HTR-8/SVneo (cell line): ENCODE results near the gene FCGR3B.
"Not testable (repeated sequence)": the region's sequence is repeated elsewhere in the genome, so short reads cannot be mapped to it uniquely, and the experiment has no call there.

Experiments used
- DNase-seq: peaks from one replicate; pipeline ENCODE4 v3.0.0; 2011; ENCODE audit warnings: low spot score, mixed read lengths; ENCODE audit not compliant: insufficient read length
- FAIRE-seq: peaks from 2 replicates; lab custom pipeline; 2011; peaks lifted over from hg19 to GRCh38; lab: Jason Lieb, UNC

Gene FCGR3B

DNA sequence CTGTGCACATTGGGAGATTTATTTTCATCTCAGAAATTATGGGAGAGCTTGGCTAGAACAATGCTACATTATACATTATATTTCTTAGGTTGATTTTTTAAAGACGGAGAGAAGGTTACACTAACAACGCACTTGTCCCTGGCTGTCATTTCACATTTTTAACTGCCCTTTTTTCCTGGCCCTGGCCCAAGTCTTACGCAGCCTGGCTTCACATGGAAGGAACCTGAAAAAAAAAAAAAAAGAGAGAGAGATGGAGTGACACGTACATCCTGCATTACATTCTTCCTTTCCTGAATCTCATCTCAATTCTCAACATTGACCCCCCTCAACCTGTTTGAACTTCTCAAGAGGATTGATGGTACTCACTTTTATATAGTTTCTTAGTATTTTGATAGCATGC, 20.8 kb downstream of the FCGR3B start:
- FAIRE-seq, DNase-seq: not testable (repeated sequence)

DNA sequence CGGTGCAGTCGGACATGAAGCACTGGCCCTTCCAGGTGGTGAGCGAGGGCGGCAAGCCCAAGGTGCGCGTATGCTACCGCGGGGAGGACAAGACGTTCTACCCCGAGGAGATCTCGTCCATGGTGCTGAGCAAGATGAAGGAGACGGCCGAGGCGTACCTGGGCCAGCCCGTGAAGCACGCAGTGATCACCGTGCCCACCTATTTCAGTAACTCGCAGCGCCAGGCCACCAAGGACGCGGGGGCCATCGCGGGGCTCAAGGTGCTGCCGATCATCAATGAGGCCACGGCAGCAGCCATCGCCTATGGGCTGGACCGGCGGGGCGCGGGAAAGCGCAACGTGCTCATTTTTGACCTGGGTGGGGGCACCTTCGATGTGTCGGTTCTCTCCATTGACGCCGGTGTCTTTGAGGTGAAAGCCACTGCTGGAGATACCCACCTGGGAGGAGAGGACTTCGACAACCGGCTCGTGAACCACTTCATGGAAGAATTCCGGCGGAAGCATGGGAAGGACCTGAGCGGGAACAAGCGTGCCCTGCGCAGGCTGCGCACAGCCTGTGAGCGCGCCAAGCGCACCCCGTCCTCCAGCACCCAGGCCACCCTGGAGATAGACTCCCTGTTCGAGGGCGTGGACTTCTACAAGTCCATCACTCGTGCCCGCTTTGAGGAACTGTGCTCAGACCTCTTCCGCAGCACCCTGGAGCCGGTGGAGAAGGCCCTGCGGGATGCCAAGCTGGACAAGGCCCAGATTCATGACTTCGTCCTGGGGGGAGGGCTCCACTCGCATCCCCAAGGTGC, 24.2 kb downstream of the FCGR3B start:
- DNase-seq, FAIRE-seq: not testable (repeated sequence)

DNA sequence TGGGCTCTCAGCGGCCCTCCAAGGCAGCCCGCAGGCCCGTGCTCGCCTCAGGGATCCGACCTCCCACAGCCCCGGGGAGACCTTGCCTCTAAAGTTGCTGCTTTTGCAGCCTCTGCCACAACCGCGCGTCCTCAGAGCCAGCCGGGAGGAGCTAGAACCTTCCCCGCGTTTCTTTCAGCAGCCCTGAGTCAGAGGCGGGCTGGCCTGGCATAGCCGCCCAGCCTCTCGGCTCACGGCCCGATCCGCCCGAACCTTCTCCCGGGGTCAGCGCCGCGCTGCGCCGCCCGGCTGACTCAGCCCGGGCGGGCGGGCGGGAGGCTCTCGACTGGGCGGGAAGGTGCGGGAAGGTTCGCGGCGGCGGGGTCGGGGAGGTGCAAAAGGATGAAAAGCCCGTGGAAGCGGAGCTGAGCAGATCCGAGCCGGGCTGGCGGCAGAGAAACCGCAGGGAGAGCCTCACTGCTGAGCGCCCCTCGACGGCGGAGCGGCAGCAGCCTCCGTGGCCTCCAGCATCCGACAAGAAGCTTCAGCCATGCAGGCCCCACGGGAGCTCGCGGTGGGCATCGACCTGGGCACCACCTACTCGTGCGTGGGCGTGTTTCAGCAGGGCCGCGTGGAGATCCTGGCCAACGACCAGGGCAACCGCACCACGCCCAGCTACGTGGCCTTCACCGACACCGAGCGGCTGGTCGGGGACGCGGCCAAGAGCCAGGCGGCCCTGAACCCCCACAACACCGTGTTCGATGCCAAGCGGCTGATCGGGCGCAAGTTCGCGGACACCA, 25.0 kb downstream of the FCGR3B start:
- not testable (repeated sequence) for FAIRE-seq

DNA sequence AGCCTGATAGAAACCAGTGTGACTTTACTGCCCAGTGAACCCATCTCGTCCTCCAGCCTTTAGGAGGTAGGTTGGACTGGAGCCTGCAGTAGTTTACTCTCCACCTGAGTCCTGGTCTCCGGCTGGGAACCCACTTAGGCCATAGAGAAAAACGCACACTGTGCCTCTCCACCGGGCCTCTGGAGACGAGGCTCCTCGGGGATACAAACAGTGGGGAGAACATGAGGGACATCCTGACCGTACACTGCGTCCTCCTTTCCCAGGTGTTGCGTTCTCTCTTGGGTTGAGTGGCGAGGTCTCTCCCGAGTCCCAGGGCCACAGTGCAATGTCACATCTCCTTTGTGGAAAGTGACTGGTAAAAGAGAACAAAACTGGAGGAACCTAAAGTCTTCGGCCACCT, 26.0 kb downstream of the FCGR3B start:
- not testable (repeated sequence) for DNase-seq, FAIRE-seq

More for the DNA sequence above, 25.0 kb downstream of the FCGR3B start:
- not testable (repeated sequence) for DNase-seq

DNA sequence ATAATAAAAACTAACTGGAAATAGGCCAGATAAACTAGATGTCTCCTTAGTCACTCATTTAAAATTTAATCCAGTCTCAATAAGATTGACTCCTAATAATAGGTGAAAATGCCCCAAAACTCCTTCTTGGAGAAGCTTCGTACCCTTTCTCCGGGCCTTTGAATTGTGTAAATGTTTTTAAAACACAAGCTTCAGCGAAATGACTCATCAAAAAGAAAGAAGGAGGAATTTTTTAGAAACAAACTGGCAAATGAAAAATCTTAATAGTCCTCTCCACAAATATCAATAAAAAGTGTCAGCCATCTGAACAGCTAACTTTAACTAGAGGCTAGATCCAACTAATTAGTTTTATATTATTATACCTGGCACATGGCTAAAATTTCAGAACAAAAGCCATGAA, 33.9 kb downstream of the FCGR3B start:
- DNase-seq, FAIRE-seq: not testable (repeated sequence)

DNA sequence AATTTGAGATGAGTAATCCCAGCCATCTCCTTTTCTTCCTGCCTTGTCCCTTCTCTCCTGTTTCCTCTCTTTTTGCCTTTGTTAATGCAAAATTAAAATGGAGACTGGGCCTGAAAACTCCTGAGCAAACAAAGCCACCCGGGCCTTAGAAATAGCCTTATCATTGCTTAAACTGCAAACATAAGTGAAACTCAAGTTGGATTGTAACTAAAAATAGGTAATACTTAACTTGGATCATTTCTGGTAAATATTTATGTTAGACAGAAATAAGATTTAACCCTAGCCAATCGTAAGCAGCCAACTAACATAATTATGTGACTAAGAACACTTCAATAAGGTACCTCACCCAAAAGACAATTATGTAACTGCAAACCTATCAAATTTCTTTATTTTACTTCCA, 35.4 kb downstream of the FCGR3B start:
- not testable (repeated sequence) for FAIRE-seq, DNase-seq

DNA sequence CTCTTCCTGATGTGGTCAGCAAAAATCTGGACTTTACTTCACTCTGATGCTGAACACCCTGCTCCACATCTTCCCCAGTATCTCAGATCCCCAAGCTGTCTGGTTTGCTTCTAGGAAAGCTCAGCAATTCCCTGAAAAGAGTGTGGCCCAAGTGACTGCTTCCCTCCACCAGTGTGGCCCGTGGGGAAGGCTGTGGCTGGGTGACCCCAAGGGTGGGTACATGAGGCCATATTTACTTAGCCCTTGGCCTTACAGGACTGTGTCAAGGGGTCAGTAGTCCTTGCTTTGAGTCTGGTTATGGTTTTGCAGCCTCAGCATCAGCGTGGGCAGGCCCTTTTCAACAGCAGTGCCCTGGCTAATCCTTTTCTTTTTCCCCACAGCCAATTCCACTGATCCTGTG, 35.8 kb downstream of the FCGR3B start:
- FAIRE-seq, DNase-seq: not testable (repeated sequence)

DNA sequence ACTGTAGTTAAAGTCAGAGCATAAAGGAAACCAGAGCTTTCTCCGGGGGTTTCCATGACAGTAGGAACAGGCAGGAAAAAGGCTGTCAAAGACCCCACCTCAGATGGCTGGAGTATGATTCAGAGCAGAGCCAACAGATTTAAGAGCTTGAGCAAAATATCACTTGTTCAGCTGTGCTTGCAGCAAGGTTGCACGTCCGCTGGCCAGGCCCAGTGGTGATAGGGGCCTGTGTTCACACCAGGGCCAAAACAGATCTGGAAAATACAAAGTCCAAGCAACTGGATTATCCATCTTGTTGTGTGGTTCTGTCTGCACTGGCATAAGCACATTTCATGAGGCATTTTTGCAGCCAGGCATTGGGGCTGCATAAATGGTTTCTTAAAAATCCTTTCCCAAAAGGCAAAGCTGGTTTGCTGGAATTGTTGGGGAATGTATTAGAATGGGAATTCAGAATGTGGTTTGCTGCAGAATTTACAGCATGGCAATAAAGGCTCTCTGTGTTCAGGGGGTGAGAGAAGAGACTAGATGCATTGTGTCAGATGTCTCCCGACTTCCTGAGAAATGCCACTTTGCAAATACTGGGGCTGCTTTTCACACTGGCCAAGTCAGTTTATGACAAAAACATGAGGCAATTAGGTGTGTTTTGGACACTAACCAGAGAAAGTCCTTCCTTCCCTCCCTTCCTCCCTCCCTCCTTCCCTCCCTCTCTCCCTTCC, 36.5 kb downstream of the FCGR3B start:
- FAIRE-seq, DNase-seq: not testable (repeated sequence)

DNA sequence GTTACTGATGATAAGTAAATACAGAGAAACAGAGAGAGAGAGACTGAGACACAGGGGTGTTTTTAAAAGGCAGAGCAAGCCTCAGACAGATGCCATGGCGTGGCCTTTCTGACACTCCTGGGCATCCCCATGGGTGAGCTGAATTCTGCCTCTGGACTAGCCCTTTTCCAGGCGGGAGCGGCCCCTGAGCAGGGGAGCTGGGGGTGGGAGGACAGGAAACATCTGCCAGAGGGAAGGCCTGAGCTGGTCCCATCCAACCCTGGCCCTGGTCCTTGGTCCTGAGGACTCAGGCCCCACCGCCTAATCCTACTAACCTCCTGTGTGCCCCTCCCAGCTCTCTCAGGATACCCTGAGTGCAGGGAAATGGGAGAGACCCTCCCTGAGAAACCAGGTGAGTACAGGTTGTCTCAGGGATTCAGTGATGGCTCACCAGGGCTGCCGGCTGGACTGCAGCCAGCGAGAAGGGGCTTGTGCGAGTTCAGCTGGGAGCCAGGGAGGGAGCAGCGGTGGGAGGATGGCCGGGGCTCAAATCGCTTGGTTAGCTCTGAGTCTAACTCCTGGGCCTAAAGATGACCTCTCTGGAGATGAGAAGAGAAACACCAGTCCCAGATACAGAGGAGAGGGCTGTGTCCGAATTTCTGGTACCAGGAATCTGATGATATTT, 37.8 kb downstream of the FCGR3B start:
- DNase-seq, FAIRE-seq: not testable (repeated sequence)

DNA sequence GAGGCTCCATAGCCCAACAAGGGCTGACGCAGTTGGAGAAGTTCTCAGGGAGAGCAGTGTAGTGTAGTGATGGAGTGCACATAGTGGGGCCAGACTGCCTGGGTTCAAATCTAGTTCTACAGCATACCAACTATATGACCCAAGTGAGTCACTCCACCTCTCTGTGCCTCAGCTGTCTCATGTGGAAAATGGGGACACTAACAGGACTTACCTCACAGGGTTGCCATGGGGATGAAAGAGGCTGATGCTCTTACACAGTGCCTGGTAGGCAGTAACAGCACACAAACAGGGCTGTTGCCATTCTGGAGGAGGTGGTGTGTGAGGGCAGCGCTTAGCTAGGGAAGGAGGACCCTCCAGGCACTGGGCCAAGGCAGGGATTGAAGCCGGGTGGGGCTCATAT, 38.4 kb downstream of the FCGR3B start:
- FAIRE-seq, result not testable (repeated sequence)

DNA sequence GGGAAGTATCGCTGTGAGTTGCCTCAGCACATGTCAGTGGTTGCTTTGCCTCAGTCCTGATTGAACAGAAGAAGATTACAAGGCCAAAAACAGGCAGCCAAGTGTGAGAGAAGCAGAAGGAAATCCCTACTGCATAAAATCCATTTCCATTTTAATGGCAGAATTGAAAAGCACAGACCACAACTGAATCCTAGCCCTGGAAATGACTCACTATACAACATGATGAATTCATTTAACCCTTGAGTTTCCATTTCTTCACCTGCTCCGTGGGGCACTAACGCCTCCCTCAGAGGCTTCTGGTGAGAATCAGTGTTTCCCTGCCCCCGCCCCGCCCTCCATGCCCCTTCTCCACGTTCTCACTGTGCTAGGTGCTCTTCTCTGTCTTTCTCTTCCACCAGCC, 41.1 kb downstream of the FCGR3B start:
- not testable (repeated sequence) for DNase-seq, FAIRE-seq

More for the DNA sequence above, 38.4 kb downstream of the FCGR3B start:
- not testable (repeated sequence) for DNase-seq

DNA sequence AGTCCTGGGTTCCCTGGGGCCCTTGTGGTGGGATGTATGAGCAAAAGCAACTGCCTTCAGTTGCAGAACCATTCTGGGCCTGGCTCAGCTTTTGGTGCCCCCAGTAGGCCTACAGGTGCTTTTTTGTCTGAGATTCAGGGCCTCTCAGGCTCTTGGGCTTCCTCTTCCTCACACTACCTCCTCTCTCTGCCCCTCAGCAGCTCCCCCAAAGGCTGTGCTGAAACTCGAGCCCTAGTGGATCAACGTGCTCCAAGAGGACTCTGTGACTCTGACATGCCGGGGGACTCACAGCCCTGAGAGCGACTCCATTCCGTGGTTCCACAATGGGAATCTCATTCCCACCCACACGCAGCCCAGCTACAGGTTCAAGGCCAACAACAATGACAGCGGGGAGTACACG, 41.6 kb downstream of the FCGR3B start:
- FAIRE-seq, result not testable (repeated sequence)

DNA sequence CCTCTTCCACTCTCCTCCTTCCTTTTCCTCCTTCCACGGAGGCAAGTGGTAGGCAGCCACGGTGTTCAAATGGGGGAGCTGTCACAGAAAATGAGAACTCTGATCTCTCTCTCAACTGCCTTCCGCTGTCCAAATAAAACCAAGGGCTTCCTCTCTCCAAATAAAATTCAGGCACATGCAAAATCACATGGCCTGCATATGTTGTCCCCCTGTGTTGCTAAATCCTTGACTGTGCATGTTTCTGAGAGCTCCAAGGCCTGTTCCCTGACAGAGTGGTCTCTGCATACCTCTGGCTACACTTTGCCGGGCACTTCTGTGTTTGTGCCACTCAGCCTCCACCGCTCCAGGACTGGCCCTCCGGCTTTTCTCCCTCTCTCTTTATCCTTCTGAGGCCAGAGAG, 42.4 kb downstream of the FCGR3B start:
- not testable (repeated sequence) for FAIRE-seq, DNase-seq

More for the DNA sequence above, 41.6 kb downstream of the FCGR3B start:
- not testable (repeated sequence) for DNase-seq

DNA sequence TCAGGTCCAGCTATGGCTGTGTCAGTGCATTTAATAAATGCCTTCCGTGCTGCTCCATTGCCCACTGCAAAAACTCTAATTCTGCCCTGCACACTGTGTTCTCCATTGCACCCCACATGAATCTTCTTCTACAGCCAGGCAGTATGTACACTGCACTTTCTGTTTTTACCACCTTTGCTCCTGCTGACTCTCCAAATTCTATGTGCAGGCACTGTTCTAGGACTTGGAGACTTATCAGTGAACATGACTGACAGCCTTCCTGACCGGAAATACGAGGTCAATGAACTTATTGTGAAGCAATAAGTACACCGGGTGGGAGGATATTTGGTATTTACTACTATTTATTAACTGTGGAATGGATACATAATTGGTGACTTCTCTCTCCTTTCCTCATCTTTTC, 48.1 kb downstream of the FCGR3B start:
- not testable (repeated sequence) for FAIRE-seq, DNase-seq

DNA sequence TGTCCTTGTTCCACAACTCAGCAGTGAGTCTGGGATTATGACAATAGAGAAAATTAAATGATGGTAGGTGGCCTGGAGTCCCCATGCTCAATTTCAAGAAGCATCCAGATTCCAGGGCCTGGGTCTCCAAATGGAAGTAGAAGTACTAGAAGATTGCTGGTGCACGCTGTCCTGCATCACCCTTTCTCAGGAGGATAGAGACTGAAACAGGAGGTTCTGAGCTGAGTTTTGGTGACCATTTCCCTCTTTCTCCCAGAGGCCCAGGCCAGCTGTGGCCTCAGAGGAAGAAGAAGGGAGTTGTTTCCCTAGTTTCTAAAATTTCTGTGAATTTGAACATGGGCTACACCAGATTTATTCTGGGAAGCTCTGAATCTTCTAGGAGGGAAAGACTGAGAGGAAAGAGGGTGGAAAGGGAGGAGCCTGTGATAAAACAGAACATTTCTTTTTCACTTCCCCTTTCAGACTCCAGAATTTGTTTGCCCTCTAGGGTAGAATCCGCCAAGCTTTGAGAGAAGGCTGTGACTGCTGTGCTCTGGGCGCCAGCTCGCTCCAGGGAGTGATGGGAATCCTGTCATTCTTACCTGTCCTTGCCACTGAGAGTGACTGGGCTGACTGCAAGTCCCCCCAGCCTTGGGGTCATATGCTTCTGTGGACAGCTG, 50.0 kb downstream of the FCGR3B start:
- FAIRE-seq, DNase-seq: not testable (repeated sequence)

DNA sequence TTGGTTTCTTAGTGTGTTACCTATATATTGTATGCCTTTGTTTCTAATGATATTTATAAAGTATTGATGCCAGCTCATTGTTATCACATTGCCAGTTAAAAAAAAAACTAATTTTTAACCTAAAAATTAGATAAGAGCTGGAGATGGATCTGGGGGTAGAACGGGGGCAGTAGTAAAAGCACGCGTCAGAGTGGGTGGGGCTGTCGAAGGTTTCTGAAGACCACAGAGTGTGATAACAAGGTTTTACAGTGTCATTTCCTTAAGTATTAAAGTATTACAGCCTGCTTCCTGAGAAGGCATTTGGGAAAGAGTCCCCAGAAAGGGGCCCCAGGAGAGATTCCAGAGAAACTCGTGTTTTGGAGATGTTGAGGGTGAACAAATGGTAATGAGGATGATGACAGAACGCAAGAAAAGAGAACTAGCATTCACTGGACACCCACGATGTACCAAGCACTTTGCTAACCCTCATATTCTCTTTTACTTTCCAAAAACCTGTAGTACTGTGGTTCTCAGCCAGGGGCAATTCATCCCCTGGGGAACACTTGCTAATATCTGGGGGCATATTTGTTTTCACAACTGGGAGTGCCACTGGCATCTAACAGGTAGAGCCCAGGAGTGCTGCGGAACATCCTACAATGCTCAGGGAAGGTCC, 51.0 kb downstream of the FCGR3B start:
- FAIRE-seq, DNase-seq: not testable (repeated sequence)

DNA sequence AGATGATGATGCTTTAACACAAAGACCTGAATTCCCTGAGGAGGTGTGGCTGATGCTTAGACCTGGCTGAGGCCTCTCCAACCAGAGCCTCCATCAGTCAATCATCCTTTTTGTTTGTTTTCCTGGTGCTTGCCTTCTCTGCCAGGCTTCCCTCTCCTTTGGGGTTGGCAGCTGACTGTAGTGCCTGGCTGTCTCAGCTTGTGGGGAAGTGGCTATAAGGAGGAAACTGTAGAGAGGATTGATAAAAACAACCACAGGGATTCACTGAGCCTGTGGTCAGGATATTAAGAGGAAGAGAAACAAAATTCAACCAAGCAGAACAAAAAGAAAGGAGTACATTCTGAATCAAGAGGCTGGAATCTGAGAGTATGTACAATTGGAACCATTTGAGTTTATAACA, 54.3 kb downstream of the FCGR3B start:
- not testable (repeated sequence) for FAIRE-seq, DNase-seq
